PC-9 (cell line): ENCODE data around the gene GOLT1A. TPM values are rescaled to one million over a fixed set of nuclear protein-coding genes. Genes with fewer than 3 reads are reported as not detected.
A peak's percentile ranks its signal among the peaks of the same experiment; 100 is the strongest.

ENCODE experiments used
- BruUV-seq: library from RNA; stranded (reverse); fragments of 400-500 nt; replicated peaks from 2 replicates; lab custom pipeline; 2021; lab: Mats Ljungman, UMichigan
- CTCF ChIA-PET: fragments of 300-600 bp; sonication (Branson Sonifier 250); formaldehyde crosslinking; loops from one replicate; lab custom pipeline; 2022; ENCODE audit warnings: antibody characterized with exemption; lab: Charles Lee
- POLR2A ChIA-PET: fragments of 300-600 bp; sonication (Branson Sonifier 250); formaldehyde crosslinking; loops from one replicate; lab custom pipeline; 2022; ENCODE audit warnings: antibody characterized with exemption; ENCODE audit not compliant: unreplicated experiment; lab: Charles Lee
- DNase-seq, 2 experiments: peaks; one replicate each; pipeline versions ENCODE4 v3.0.0 to v3.0.0-alpha.2; 2015 to 2022; ENCODE audit warnings: mixed read lengths in 1 of 2
- H2AFZ ChIP-seq: fragments of 200-600 bp; sonication (generic); 2 replicates; pipeline ENCODE4 v1.8.1; 2017; ENCODE audit warnings: antibody characterized with exemption
- H3F3A ChIP-seq: fragments of 200-600 bp; sonication (generic); 2 replicates; pipeline ENCODE4 v1.8.1; 2017; ENCODE audit warnings: antibody characterized with exemption, mild to moderate bottlenecking, low read depth; ENCODE audit not compliant: insufficient read depth
- H3K27ac ChIP-seq: fragments of 200-600 bp; sonication (generic); 2 replicates; pipeline ENCODE4 v1.6.1; 2016; ENCODE audit warnings: mixed run types
- H3K27me3 ChIP-seq: fragments of 200-600 bp; sonication (generic); 2 replicates; pipeline ENCODE4 v1.6.1; 2016; ENCODE audit warnings: low read depth, mixed run types; ENCODE audit not compliant: insufficient read depth
- H3K36me3 ChIP-seq: fragments of 200-600 bp; sonication (generic); 2 replicates; pipeline ENCODE4 v1.6.1; 2016; ENCODE audit warnings: low read depth, mixed run types
- H3K4me1 ChIP-seq: fragments of 200-600 bp; sonication (generic); replicated peaks from 2 replicates; pipeline ENCODE4 v1.6.1; 2016; ENCODE audit warnings: mixed run types; ENCODE audit not compliant: insufficient read depth
- H3K4me2 ChIP-seq: fragments of 200-600 bp; sonication (generic); 2 replicates; pipeline ENCODE4 v1.6.1; 2017; ENCODE audit warnings: mixed run types
- H3K4me3 ChIP-seq: fragments of 200-600 bp; sonication (generic); 2 replicates; pipeline ENCODE4 v1.6.1; 2016; ENCODE audit warnings: mixed run types
- H3K79me2 ChIP-seq: fragments of 200-600 bp; sonication (generic); 2 replicates; pipeline ENCODE4 v1.6.1; 2017; ENCODE audit warnings: low read depth, mixed run types
- H3K9me2 ChIP-seq: fragments of 200-600 bp; sonication (generic); 2 replicates; pipeline ENCODE4 v1.8.1; 2017; ENCODE audit warnings: mild to moderate bottlenecking; ENCODE audit not compliant: insufficient read depth
- H3K9me3 ChIP-seq: fragments of 200-600 bp; sonication (generic); 2 replicates; pipeline ENCODE4 v1.8.1; 2016; ENCODE audit warnings: low read depth; ENCODE audit not compliant: insufficient read depth
- H4K20me1 ChIP-seq: fragments of 200-600 bp; sonication (generic); 2 replicates; pipeline ENCODE4 v1.8.1; 2017; ENCODE audit not compliant: insufficient read depth
- CTCF ChIP-seq: fragments of 200-600 bp; sonication (generic); conservative IDR thresholded peaks from 2 replicates; pipeline ENCODE4 v1.6.1; 2017; ENCODE audit warnings: mixed run types, antibody characterized with exemption, mild to moderate bottlenecking, moderate library complexity
- EZH2 ChIP-seq: fragments of 200-600 bp; sonication (generic); IDR thresholded peaks from 2 replicates; pipeline ENCODE4 v1.8.0; 2017; ENCODE audit warnings: antibody characterized with exemption, low read depth
- intact Hi-C: fragments of 100-400 bp; cut with micrococcal nuclease; formaldehyde crosslinking; loops from one replicate; pipeline ENCODE4 v1.10.0; 2022; ENCODE audit not compliant: unreplicated experiment
- total RNA-seq: library from RNA; stranded (reverse); gene quantifications from 2 replicates; pipeline ENCODE4 v1.2.3, GENCODE V29; 2021

The GOLT1A gene
- total RNA-seq, 1 experiment from 2014 or later: 18.7 TPM

- BruUV-seq: no TSS peak
- Histone ChIP-seq H4K20me1 (no peaks in the 10 kb centered on the region), H3K79me2 (peaks cover 8% of the 10 kb centered on the region; the same call in 1 of the 2 replicates), H3F3A (peaks cover 23% of the 10 kb centered on the region), H2AFZ (no peak overlapping the region), H3K27ac (no peak overlapping the region), H3K4me1 (peaks cover 38% of the 10 kb centered on the region), H3K36me3 (no peaks in the 10 kb centered on the region), H3K4me2 (no peak overlapping the region), H3K4me3 (no peak overlapping the region), H3K9me2 (no peaks in the 10 kb centered on the region), H3K27me3 (no peaks in the 10 kb centered on the region), H3K9me3 (no peaks in the 10 kb centered on the region)
- CTCF ChIA-PET: interaction anchor here (0.6 kb wide), 1 partner anchor 197 kb away, joined by 3 read pairs; no protein-coding TSS in a partner anchor
- intact Hi-C loops: no loop called here
- POLR2A ChIA-PET: no interaction called here
- DNase-seq: no peak
- TF ChIP-seq CTCF (no peak), EZH2 (no peak)
These were observed 12.3 kb downstream of the GOLT1A start for GRCh38 chr1:204201348-204202040.

- Histone ChIP-seq H3K9me2 (no peaks in the 10 kb centered on the region), H3F3A (peaks cover 28% of the 10 kb centered on the region), H3K27me3 (no peaks in the 10 kb centered on the region), H3K27ac (peak overlapping the region; percentile 82), H3K36me3 (no peaks in the 10 kb centered on the region), H3K4me3 (no peak overlapping the region), H3K4me2 (peak overlapping the region; percentile 77), H3K79me2 (0 out of 2 replicates have a peak, but pooled peaks cover under 1% of the 10 kb centered on the region), H4K20me1 (no peaks in the 10 kb centered on the region), H2AFZ (no peak overlapping the region), H3K4me1 (peaks cover 50% of the 10 kb centered on the region), H3K9me3 (no peaks in the 10 kb centered on the region)
- no TSS peak for BruUV-seq
- DNase-seq: no peak
- ChIA-PET POLR2A (interaction anchor here (0.7 kb wide), 1 partner anchor 86 kb away, joined by 6 read pairs; no protein-coding TSS in a partner anchor), CTCF (interaction anchor here (1.0 to 3.0 kb wide), 2 partner anchors 37 to 69 kb away, joined by 3 to 64 read pairs; no protein-coding TSS in a partner anchor)
- TF ChIP-seq CTCF (no peak), EZH2 (no peak)
- intact Hi-C loops: loop anchor here (2.0 kb wide), 1 partner anchor 339 kb away; the partner anchor contains the start of gene SNRPE
These were observed 14.2 kb downstream of the GOLT1A start for GRCh38 chr1:204199579-204199978.

GRCh38 chr1:204198348-204199340, 15.1 kb downstream of the GOLT1A start:
- Histone ChIP-seq H3K36me3 (no peaks in the 10 kb centered on the region), H3K27me3 (no peaks in the 10 kb centered on the region), H3K79me2 (no peaks in the 10 kb centered on the region), H4K20me1 (no peaks in the 10 kb centered on the region), H3K9me2 (no peaks in the 10 kb centered on the region), H2AFZ (peak overlapping the region; percentile 72; the same call in 1 of the 2 replicates), H3F3A (peaks cover 36% of the 10 kb centered on the region), H3K27ac (peak overlapping the region; percentile 82), H3K9me3 (no peaks in the 10 kb centered on the region), H3K4me1 (peaks cover 47% of the 10 kb centered on the region), H3K4me3 (peak overlapping the region; percentile 32; the same call in 1 of the 2 replicates), H3K4me2 (peak overlapping the region; percentile 77)
- CTCF ChIA-PET: interaction anchor here (0.6 to 3.0 kb wide), 10 partner anchors 8 to 608 kb away, joined by 3 to 64 read pairs (median 5); partner anchors contain the start of gene REN
- intact Hi-C loops: loop anchor here (1.0 to 2.0 kb wide), 3 partner anchors 27 to 338 kb away; partner anchors contain the start of gene SNRPE
- TSS peak; percentile 78 for BruUV-seq
- peak; percentile 90 to 95 for DNase-seq
- TF ChIP-seq CTCF (peak; percentile 54), EZH2 (no peak)
- POLR2A ChIA-PET: interaction anchor here (0.5 to 0.8 kb wide), 11 partner anchors 15 to 660 kb away, joined by 3 to 11 read pairs (median 3); partner anchors contain the start of genes GOLT1A and MDM4
